MM.1S (cell line): ENCODE results near the gene BTBD9.

ENCODE experiments used
- EZH2 ChIP-seq: fragments of 300-600 bp; sonication (generic); optimal IDR thresholded peaks from 2 replicates; pipeline ENCODE3; 2017; ENCODE audit warnings: low read depth, mild to moderate bottlenecking, antibody characterized with exemption, low read length, mixed read lengths
- TF ChIP-seq, protein P1 (sequence below): fragments of 300-600 bp; sonication (generic); IDR thresholded peaks from 2 replicates; pipeline ENCODE4 v1.5.1; 2016; ENCODE audit warnings: antibody characterized with exemption, low read length, mixed read lengths

DNA sequence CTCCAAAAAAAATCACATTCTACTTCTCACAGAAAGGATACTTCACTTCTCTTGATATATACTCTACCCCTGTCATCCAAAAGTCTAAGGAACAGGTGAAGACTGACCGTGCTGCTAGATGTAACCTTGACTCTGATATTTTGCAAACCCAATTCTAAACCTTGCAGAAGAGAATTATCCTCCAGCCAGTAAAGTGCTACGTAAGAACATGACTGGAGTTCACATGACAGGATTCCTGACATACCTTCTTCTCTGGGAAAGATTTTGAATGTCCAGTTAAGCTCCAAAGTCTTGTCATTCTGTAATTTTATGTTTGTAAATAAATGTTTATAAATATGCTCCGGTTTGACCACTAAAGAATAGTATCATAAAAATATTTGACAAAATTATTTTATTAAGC lies 35.8 kb downstream of the BTBD9 start:
- TF ChIP-seq, protein P1, sequence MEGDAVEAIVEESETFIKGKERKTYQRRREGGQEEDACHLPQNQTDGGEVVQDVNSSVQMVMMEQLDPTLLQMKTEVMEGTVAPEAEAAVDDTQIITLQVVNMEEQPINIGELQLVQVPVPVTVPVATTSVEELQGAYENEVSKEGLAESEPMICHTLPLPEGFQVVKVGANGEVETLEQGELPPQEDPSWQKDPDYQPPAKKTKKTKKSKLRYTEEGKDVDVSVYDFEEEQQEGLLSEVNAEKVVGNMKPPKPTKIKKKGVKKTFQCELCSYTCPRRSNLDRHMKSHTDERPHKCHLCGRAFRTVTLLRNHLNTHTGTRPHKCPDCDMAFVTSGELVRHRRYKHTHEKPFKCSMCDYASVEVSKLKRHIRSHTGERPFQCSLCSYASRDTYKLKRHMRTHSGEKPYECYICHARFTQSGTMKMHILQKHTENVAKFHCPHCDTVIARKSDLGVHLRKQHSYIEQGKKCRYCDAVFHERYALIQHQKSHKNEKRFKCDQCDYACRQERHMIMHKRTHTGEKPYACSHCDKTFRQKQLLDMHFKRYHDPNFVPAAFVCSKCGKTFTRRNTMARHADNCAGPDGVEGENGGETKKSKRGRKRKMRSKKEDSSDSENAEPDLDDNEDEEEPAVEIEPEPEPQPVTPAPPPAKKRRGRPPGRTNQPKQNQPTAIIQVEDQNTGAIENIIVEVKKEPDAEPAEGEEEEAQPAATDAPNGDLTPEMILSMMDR: no peak
- no peak for TF ChIP-seq EZH2
